ENCODE data around the gene GNAO1.

DNA sequence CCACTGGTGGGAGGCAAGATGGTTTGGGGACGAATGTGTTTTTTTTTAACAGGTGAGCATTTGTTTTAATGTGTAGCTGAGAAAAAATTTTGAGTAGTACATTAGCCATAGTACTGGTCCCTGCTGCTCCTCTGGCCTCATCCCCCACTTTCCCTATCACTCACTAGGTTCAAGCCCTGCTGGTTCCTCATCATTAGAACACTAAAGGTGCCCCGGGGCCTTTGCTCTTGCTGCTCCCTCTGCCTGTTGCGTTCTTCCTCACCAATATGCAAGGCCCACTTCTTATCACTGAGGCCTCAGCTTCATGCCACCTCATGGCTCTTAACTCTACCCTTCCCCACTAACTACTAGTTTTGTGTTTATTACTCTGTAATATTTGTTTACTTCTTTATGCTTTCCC lies 74.5 kb downstream of the GNAO1 start:
- TF ChIP-seq HOXA7 (CRISPR knock-in tag; IDR thresholded peaks at IDR 0.05; ENCODE audit: borderline replicate concordance) (no peak), ZNF350 (tag by site-specific recombination; IDR thresholded peaks at IDR 0.05) (no peak), SCRT1 (tag by site-specific recombination; IDR thresholded peaks at IDR 0.05; ENCODE audit: borderline replicate concordance) (no peak), WT1 (tag by site-specific recombination; IDR thresholded peaks at IDR 0.05) (no peak), TCF7L2 (IDR thresholded peaks at IDR 0.05; ENCODE audit: borderline replicate concordance, low read depth, low read length) (no peak), ZNF529 (tag by site-specific recombination; IDR thresholded peaks at IDR 0.05; ENCODE audit: insufficient replicate concordance) (no peak), ZBTB21 (tag by site-specific recombination; IDR thresholded peaks at IDR 0.05) (no peak)
- TF ChIP-seq, protein P1, sequence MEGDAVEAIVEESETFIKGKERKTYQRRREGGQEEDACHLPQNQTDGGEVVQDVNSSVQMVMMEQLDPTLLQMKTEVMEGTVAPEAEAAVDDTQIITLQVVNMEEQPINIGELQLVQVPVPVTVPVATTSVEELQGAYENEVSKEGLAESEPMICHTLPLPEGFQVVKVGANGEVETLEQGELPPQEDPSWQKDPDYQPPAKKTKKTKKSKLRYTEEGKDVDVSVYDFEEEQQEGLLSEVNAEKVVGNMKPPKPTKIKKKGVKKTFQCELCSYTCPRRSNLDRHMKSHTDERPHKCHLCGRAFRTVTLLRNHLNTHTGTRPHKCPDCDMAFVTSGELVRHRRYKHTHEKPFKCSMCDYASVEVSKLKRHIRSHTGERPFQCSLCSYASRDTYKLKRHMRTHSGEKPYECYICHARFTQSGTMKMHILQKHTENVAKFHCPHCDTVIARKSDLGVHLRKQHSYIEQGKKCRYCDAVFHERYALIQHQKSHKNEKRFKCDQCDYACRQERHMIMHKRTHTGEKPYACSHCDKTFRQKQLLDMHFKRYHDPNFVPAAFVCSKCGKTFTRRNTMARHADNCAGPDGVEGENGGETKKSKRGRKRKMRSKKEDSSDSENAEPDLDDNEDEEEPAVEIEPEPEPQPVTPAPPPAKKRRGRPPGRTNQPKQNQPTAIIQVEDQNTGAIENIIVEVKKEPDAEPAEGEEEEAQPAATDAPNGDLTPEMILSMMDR (tag by site-specific recombination; IDR thresholded peaks at IDR 0.05): no peak
- TF ChIP-seq, protein P2, sequence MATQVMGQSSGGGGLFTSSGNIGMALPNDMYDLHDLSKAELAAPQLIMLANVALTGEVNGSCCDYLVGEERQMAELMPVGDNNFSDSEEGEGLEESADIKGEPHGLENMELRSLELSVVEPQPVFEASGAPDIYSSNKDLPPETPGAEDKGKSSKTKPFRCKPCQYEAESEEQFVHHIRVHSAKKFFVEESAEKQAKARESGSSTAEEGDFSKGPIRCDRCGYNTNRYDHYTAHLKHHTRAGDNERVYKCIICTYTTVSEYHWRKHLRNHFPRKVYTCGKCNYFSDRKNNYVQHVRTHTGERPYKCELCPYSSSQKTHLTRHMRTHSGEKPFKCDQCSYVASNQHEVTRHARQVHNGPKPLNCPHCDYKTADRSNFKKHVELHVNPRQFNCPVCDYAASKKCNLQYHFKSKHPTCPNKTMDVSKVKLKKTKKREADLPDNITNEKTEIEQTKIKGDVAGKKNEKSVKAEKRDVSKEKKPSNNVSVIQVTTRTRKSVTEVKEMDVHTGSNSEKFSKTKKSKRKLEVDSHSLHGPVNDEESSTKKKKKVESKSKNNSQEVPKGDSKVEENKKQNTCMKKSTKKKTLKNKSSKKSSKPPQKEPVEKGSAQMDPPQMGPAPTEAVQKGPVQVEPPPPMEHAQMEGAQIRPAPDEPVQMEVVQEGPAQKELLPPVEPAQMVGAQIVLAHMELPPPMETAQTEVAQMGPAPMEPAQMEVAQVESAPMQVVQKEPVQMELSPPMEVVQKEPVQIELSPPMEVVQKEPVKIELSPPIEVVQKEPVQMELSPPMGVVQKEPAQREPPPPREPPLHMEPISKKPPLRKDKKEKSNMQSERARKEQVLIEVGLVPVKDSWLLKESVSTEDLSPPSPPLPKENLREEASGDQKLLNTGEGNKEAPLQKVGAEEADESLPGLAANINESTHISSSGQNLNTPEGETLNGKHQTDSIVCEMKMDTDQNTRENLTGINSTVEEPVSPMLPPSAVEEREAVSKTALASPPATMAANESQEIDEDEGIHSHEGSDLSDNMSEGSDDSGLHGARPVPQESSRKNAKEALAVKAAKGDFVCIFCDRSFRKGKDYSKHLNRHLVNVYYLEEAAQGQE (tag by site-specific recombination; IDR thresholded peaks at IDR 0.05): no peak
- TF ChIP-seq, protein P3, sequence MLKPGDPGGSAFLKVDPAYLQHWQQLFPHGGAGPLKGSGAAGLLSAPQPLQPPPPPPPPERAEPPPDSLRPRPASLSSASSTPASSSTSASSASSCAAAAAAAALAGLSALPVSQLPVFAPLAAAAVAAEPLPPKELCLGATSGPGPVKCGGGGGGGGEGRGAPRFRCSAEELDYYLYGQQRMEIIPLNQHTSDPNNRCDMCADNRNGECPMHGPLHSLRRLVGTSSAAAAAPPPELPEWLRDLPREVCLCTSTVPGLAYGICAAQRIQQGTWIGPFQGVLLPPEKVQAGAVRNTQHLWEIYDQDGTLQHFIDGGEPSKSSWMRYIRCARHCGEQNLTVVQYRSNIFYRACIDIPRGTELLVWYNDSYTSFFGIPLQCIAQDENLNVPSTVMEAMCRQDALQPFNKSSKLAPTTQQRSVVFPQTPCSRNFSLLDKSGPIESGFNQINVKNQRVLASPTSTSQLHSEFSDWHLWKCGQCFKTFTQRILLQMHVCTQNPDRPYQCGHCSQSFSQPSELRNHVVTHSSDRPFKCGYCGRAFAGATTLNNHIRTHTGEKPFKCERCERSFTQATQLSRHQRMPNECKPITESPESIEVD (tag by site-specific recombination; IDR thresholded peaks at IDR 0.05): no peak

Data from HEK293 (cell line).